ENCODE data around the gene GLRA2.

GLRA2 gene

DNA sequence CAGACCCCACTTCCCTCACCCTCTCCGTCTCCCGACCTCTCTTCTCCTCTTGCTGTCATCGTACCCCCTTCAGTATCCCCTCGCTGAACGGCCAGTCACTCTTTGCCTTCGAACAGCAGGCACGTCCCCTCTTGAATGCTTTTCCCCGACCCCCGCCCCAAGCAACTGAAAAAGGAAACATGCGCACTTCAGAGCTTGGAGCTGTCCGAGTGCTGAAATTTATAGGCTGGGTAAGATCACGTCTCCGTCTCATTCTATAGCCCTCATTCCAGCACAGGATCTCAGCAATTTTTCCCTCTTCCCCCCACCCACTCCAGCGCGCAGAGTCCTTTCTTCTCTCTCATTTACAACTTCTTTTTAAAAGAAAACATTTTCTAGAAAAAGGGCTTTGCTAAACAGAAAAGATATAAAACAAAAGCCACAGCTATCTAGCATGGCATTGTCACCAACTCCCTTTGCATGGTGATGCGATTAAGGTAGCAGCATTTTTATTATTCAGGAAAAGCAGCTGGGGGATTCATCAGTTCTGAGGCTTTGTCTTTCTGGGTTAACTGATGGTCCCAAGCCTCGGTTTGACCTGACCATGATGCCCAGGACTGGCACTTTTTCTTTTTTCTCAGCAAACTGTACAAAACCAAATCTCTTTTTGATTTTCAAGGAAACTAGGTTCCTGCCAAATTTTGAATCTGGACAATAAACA is at the start of gene GLRA2:
Gene GLRA2 (plus strand): TSS at position 247 of the 700 bp plus-strand sequence. CDS start 522 bp downstream, outside the sequence.
- DNase-seq, result no peak

GRCh38 chrX:14489437-14489836 is 39.9 kb upstream of the GLRA2 start:
- no peak for DNase-seq

DNA sequence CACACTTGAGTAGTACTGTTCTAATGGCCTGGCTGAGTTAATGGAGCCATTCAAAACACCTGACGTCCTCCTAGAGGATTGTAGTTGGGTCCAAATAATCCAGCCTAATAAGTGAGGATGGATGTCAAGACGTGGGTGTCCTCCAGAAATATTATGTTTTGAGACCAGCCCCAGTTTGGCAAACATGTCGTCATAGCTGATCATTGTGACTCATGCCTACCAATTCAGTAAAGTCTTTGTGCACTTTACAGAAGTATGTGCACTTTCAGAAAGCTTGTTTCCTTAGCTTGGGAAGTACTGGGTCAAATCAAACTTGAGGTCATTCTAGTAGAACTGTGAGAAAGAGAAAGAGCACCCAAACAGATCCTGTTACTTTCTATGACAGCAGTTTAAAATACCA is 37.6 kb upstream of the GLRA2 start:
- no peak for DNase-seq

- no peak for DNase-seq
Measured at GRCh38 chrX:14496674-14497073, 32.7 kb upstream of the GLRA2 start.

DNA sequence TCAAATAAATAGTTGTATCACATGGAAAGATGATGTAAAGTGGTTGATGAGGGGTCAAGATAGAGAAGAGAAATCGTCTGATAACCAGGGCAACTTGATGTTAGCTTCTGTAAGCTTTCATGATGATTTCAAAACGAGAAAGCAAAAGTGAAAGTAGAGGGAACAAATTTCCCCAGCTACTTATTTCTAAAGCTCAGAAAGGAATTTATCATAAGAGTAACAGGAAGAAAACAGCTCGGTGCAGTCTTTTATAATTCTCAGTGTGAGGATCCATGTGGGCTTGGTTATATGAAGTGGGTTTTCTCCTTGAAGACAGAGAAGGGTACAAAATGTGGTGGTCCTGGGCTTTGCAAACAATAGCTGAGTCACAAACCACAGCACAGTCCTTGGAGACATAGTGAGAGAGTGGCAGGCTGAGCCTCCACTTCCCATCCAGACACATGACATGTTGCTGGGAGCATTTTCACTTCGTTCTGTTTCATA is 32.1 kb upstream of the GLRA2 start:
- DNase-seq, result no peak

GRCh38 chrX:14501327-14501726 is 28.0 kb upstream of the GLRA2 start:
- no peak for DNase-seq

DNA sequence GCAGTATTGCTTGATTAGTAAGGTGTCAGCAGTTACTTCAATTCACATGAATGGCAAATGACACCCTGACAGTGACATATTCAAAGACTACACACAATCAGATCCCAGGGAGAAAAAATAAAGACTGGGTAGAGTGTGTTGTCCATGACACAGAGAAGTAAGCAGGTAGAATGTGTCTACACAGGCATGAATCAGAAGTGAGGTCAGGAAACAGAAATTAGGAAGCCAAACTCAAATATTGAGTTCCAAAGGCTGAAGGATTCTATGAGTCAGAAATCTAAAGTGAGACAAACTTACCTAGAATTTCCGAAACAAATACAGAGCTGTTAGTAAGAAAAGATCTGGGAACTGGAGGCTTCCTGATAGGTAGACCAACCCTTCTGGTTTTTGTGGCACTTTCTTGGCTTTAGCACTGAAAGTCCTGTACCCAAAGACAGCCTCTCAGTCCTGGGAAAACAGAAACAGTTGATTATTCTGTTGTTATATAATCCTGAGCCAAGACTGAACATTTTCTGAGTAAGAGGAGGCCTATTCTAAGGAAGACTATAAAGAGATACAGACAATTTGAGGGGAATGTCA is 24.3 kb upstream of the GLRA2 start:
- no peak for DNase-seq

- DNase-seq, result no peak
Measured at GRCh38 chrX:14505648-14506047, 23.7 kb upstream of the GLRA2 start.

GRCh38 chrX:14506866-14507265 is 22.5 kb upstream of the GLRA2 start:
- DNase-seq, result no peak

DNA sequence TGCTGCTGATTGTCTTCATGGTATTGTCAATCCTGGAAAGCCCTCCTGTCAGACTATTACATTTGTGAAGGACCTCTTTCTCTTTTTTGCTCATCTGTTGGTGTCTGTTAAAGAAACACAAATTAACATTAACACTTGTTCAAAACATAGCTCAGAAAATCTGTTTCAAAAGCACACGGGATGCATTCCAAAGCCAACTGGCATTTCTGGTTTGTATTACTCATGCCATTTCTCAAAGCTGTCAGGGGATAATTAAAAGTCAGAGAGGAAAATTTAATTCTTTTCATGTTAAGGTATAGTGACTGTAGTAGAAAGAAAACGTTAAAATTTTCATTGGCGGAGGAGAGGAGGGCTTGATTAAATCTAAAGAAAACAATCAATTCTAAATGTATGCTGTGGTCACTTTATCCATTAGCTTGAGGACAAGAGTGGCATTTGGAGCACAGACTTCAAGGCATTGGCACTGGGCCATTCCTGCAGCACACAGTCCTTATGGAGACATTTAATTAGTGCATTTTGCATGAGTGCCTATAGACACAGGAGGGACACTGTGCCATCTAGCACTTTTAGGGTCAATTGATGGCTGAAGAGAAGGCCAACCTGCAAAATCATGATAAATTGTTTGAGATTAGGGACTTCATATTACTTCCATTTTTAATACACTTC is 21.2 kb upstream of the GLRA2 start:
- DNase-seq, result no peak

- no peak for DNase-seq
Measured at GRCh38 chrX:14509325-14510057, 19.8 kb upstream of the GLRA2 start.

DNA sequence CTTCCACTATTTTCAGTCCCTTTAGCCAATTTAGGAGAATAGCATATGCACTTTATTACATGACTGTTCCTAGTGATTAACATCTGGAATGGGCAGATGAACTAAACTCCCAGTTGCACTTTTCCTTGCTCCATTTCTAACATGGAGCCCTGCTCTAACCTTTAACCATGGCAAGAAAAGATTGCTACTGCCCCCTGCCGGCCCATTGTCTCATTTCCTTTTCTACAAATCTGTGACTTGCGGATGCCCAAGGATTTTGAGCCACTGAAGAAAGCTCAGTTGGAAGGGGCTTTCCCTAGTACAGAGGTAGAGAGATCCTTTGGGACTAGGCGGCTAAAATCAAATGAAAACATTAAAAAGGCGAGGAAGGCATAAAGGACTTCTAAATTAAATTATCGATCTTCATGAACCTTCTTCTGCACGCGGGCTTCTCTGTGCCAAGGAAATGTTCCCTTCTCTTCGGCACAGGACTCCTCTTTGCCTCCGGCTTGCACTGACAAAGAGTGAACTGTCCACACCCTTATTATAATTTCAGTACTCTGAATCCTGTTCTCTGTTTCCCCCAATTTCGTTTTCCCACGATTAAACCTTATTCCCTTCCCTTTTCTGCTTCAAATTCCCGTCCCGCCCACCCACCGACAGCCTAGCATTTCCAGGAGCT is 577 bp upstream of the GLRA2 start:
- DNase-seq, result no peak

- DNase-seq, result no peak
Measured at GRCh38 chrX:14533867-14534266, 4.5 kb downstream of the GLRA2 start.

- no peak for DNase-seq
Measured at GRCh38 chrX:14546190-14546589, 16.9 kb downstream of the GLRA2 start.

DNA sequence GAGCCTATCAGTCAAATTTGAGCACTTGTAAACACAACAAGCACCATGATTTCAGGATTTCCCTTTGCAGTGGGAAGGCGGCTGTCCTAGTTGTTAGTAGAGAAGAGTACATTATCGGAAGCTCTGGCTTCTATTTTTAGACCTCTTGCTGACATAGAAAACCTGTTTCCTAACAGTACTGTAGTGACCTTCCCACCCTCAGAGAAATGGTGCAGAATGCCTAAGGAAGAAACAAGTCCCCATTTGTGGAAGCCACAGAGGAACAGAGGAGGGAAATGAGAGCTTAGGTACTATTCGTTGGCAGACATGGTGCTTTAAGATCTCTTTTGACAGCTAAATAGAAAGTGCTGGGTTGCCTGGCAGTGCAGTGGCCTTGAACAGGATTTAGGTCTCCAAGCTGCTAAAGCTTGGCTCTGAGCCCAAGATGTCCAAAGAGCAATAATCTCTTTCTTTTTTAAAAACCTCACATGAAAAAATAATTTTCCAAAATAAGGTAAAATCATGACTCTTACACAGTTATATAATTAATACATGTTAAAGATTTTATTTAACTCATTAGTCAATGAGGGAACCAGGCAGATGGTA is 24.9 kb downstream of the GLRA2 start:
- no peak for DNase-seq

GRCh38 chrX:14564058-14564457 is 34.7 kb downstream of the GLRA2 start:
- DNase-seq, result no peak

GRCh38 chrX:14573161-14573560 is 43.8 kb downstream of the GLRA2 start:
- no peak for DNase-seq

DNA sequence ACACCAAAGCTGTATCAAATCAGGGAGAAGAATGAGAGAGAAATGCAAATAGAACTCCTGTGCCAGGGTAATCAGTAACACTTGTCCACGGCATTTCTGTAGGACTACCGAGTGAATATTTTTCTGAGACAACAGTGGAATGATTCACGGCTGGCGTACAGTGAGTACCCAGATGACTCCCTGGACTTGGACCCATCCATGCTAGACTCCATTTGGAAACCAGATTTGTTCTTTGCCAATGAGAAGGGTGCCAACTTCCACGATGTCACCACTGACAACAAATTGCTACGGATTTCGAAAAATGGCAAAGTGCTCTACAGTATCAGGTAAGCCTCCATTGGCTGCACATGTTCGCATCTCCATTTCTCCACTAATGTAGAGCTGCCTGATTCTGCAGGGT is 51.7 kb downstream of the GLRA2 start:
- DNase-seq, result no peak

GRCh38 chrX:14584548-14584947 is 55.2 kb downstream of the GLRA2 start:
- DNase-seq, result no peak

DNA sequence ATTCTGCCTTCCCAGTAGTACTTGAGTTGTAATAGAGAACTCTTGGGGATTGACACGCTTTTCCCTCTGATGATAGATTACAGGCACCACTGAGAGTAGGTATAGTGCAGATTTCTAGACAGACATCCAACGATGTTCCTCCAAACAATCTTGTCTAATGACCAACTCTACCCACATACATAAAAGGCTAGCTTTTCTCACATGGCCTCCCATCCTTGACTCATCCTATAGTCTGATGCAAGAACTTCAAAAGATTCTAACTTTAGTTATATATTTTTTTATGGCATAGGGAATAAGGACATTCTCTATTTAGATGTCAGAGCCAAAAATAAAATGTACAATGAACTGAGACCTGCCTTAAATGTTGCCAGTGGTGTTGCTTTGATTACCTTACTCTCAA is 60.9 kb downstream of the GLRA2 start:
- DNase-seq, result no peak

- no peak for DNase-seq
Measured at GRCh38 chrX:14590693-14591424, 61.5 kb downstream of the GLRA2 start.

- no peak for DNase-seq
Measured at GRCh38 chrX:14591976-14592375, 62.6 kb downstream of the GLRA2 start.

Data from NCI-H1417 treated with DMSO at 0.1 percent for 48 hours (cell line).